ENCODE data around the gene CXCR3. TPM values are rescaled to one million over a fixed set of nuclear protein-coding genes. Genes with fewer than 3 reads are reported as not detected.

Gene CXCR3
- total RNA-seq, 4 donors from 2014 or later, result 0.42 to 1.0 (median 0.67) TPM; not detected in 1

GRCh38 chrX:71637253-71637618, 18.9 kb upstream of the CXCR3 start:
- Histone ChIP-seq H3K4me1 (peaks cover 0 to 13% of the 10 kb centered on the region in 2 donors), H3K27me3 (no peaks in the 10 kb centered on the region), H3K36me3 (no peaks in the 10 kb centered on the region), H3K27ac (peak overlapping the region in 1 of 3 donors; percentile 29), H3K4me3 (replicated peaks in 1 of 3) (no peak overlapping the region), H3K9me3 (no peaks in the 10 kb centered on the region)
- TF ChIP-seq CTCF (IDR thresholded peaks at IDR 0.05) (no peak), POLR2A (IDR thresholded peaks at IDR 0.05) (no peak)
- 74 to 91% methylated on average over 3 of the region's 3 CpGs for WGBS, 2 donors
- no peak for DNase-seq
- intact Hi-C loops (cut with DNase I), result no loop called here

- DNase-seq, result no peak
- Histone ChIP-seq H3K27ac (no peak overlapping the region), H3K36me3 (no peaks in the 10 kb centered on the region), H3K9me3 (no peaks in the 10 kb centered on the region), H3K4me1 (peaks cover 0 to 15% of the 10 kb centered on the region in 2 donors), H3K27me3 (no peaks in the 10 kb centered on the region), H3K4me3 (replicated peaks in 1 of 3) (no peak overlapping the region)
- TF ChIP-seq POLR2A (IDR thresholded peaks at IDR 0.05) (no peak), CTCF (IDR thresholded peaks at IDR 0.05) (no peak)
- 74 to 86% methylated on average over 6 to 8 of the region's 9 CpGs for WGBS, 2 donors
- intact Hi-C loops (cut with DNase I), result no loop called here
These were observed 18.3 kb upstream of the CXCR3 start for GRCh38 chrX:71636438-71637252.

- H3K4me3 ChIP-seq (replicated peaks in 1 of 3), result no peak overlapping the region
- peaks cover 0 to 15% of the 10 kb centered on the region in 2 donors for H3K4me1 ChIP-seq
- intact Hi-C loops (cut with DNase I), result no loop called here
- no peak overlapping the region for H3K27ac ChIP-seq
- H3K9me3 ChIP-seq, result no peaks in the 10 kb centered on the region
- H3K27me3 ChIP-seq, result no peaks in the 10 kb centered on the region
- H3K36me3 ChIP-seq, result no peaks in the 10 kb centered on the region
- WGBS, 2 donors, result 93 to 100% methylated on average over 3 to 6 of the region's 6 CpGs
- no peak for DNase-seq
- TF ChIP-seq CTCF (IDR thresholded peaks at IDR 0.05) (no peak), POLR2A (IDR thresholded peaks at IDR 0.05) (no peak)
These were observed 16.1 kb upstream of the CXCR3 start for GRCh38 chrX:71634366-71634765.

GRCh38 chrX:71632923-71633657, 14.8 kb upstream of the CXCR3 start:
- peak overlapping the region in 2 of 3 donors; percentile 36 to 50 for H3K27ac ChIP-seq
- no peaks in the 10 kb centered on the region for H3K36me3 ChIP-seq
- 63 to 72% methylated on average over 10 of the region's 10 CpGs for WGBS, 2 donors
- TF ChIP-seq POLR2A (IDR thresholded peaks at IDR 0.05) (no peak), CTCF (IDR thresholded peaks at IDR 0.05) (no peak)
- no peak for DNase-seq
- peaks cover 0 to 15% of the 10 kb centered on the region in 2 donors for H3K4me1 ChIP-seq
- H3K4me3 ChIP-seq (replicated peaks in 1 of 3), result no peak overlapping the region
- no peaks in the 10 kb centered on the region for H3K9me3 ChIP-seq
- intact Hi-C loops (cut with DNase I), result no loop called here
- H3K27me3 ChIP-seq, result no peaks in the 10 kb centered on the region

GRCh38 chrX:71629467-71629866, 11.2 kb upstream of the CXCR3 start:
- DNase-seq, result no peak
- no peak for TF ChIP-seq CTCF (IDR thresholded peaks at IDR 0.05)
- no peak for TF ChIP-seq POLR2A (IDR thresholded peaks at IDR 0.05)
- Histone ChIP-seq H3K36me3 (no peaks in the 10 kb centered on the region), H3K4me1 (peaks cover 0 to 27% of the 10 kb centered on the region in 2 donors), H3K27me3 (no peaks in the 10 kb centered on the region), H3K9me3 (no peaks in the 10 kb centered on the region), H3K4me3 (replicated peaks in 1 of 3) (no peak overlapping the region), H3K27ac (no peak overlapping the region)
- 73 to 89% methylated on average over 1 of the region's 2 CpGs for WGBS, 2 donors
- intact Hi-C loops (cut with DNase I), result no loop called here

Measured in thyroid gland (tissue), 4 donors.